Left lung (tissue), 10 donors: Measurements from ENCODE around the gene RBKS. TPM values are rescaled to one million over a fixed set of nuclear protein-coding genes. Genes with fewer than 3 reads are reported as not detected.
A peak's percentile ranks its signal among the peaks of the same experiment; 100 is the strongest.

ENCODE experiments used
- ATAC-seq: fragments of 200-7000 bp; cut with Tn5 transposase; one replicate; pipeline ENCODE4 v1.9.1; 2020; ENCODE audit warnings: moderate library complexity
- DNase-seq, 4 donors: peaks; one replicate each; pipeline ENCODE4 v3.0.0-alpha.2; 2013 to 2020
- H3K27ac ChIP-seq, 2 donors: fragments of 200-600 bp; sonication (generic) in 1 of 2; one replicate each; pipeline versions ENCODE4 v1.5.0 to v1.8.0; 2020 to 2021
- H3K27me3 ChIP-seq, 2 donors: fragments of 200-600 bp; sonication (generic) in 1 of 2; one replicate each; pipeline versions ENCODE4 v1.5.0 to v1.8.0; 2020 to 2021
- H3K36me3 ChIP-seq, 2 donors: fragments of 200-600 bp; sonication (generic) in 1 of 2; one replicate each; pipeline versions ENCODE4 v1.5.0 to v1.8.0; 2020 to 2021
- H3K4me1 ChIP-seq, 2 donors: fragments of 200-600 bp; one replicate each; pipeline ENCODE4 v1.8.0; 2021
- H3K4me3 ChIP-seq, 2 donors: fragments of 200-600 bp; sonication (generic) in 1 of 2; one replicate each; pipeline versions ENCODE4 v1.5.0 to v1.8.0; 2020 to 2021; ENCODE audit warnings: mild to moderate bottlenecking in 1 of 2
- H3K9me3 ChIP-seq, 2 donors: fragments of 200-600 bp; sonication (generic) in 1 of 2; one replicate each; pipeline versions ENCODE4 v1.5.0 to v1.8.0; 2020 to 2021
- intact Hi-C, 2 donors: fragments of 100-400 bp; cut with DNase I; formaldehyde crosslinking; loops; one replicate each; pipeline versions ENCODE4 v1.11.2 to v1.14.2; 2022
- polyA plus RNA-seq, 6 donors: library from polyadenylated mRNA; unstranded; fragments of 120-200 nt; gene quantifications; one replicate each; pipeline ENCODE4 v1.2.1, GENCODE V29; 2013; ENCODE audit not compliant: insufficient read length in 6 of 6
- total RNA-seq, 2 donors: library from RNA; stranded (reverse); fragmentation: NEBNext Ultra II Directional; extraction: Animal tissue kit (Norgen Biotek cat#: 25700); gene quantifications; one replicate each; pipeline ENCODE4 v1.2.1, GENCODE V29; 2021
- TF ChIP-seq, protein P1 (sequence below), 2 donors: fragments of 200-600 bp; sonication (generic) in 1 of 2; IDR thresholded peaks; one replicate each; pipeline versions ENCODE4 v1.5.0 to v1.8.0; 2021; ENCODE audit warnings: antibody characterized with exemption in 2 of 2
- donor health status: DM: no; HTN: yes; CAD: no.
- donor health status: DM: no; HTN: no; CAD: no.

The RBKS gene
- total and polyA plus RNA-seq, 8 donors, result 2.0 to 4.0 (median 2.6) TPM

DNA sequence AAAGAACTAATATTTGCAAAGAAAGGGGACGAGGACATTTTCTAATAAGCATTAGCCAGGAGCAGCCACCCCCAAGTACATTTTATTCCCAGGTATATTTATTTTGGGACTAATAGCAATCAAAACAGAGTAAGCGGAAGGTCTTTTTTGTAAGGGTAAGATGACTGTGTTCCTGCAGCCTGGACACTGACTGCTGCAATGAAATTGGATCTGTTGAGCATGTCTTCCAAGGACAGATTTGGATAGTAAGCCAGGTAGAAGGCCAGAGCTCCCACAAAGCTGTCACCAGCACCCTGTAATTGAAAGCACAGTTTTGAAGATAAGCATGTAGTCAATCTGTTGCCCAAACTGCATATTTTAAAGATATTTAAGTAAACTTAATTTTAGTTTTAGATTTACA is 108.7 kb downstream of the RBKS start:
- no peaks in the 10 kb centered on the region for H3K9me3 ChIP-seq
- TF ChIP-seq, protein P1, sequence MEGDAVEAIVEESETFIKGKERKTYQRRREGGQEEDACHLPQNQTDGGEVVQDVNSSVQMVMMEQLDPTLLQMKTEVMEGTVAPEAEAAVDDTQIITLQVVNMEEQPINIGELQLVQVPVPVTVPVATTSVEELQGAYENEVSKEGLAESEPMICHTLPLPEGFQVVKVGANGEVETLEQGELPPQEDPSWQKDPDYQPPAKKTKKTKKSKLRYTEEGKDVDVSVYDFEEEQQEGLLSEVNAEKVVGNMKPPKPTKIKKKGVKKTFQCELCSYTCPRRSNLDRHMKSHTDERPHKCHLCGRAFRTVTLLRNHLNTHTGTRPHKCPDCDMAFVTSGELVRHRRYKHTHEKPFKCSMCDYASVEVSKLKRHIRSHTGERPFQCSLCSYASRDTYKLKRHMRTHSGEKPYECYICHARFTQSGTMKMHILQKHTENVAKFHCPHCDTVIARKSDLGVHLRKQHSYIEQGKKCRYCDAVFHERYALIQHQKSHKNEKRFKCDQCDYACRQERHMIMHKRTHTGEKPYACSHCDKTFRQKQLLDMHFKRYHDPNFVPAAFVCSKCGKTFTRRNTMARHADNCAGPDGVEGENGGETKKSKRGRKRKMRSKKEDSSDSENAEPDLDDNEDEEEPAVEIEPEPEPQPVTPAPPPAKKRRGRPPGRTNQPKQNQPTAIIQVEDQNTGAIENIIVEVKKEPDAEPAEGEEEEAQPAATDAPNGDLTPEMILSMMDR (IDR thresholded peaks at IDR 0.05), result no peak
- H3K27ac ChIP-seq, result no peak overlapping the region
- no peak overlapping the region for H3K4me3 ChIP-seq
- no peaks in the 10 kb centered on the region for H3K27me3 ChIP-seq
- intact Hi-C loops, result no loop called here
- H3K4me1 ChIP-seq, result peaks cover 0 to 33% of the 10 kb centered on the region in 2 donors
- peaks cover 0 to 33% of the 10 kb centered on the region in 2 donors for H3K36me3 ChIP-seq
- ATAC-seq (no peak), DNase-seq (no peak)

DNA sequence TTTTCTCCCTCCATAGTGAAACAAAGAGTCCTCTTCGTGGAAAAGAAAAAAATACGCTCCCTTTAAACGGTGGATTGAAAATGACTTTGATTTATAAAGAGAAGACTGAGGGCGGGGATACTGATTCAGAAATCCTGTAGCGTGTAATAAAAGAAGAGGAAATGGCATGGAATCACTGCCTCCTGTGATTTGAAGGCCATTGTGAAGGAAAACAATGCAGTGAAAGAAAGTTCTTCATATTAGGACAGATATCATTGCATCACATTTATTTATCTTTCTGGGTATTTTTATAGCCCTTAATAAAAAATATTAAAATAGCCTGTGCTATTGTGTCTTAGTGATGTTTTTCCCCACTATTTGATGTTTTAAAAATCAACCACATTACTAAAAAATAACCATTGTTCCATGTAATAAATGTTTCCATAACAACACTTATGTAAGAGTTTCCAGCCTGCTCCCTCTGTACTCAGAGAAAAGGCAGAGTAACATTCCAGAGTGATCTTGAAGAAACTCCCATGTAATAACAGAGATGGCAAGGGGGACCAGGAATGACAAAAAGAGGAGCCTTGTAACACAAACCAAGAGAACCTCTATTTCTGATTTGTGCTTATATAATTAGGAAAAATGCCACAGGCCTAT is 110.7 kb downstream of the RBKS start:
- Histone ChIP-seq H3K4me3 (no peak overlapping the region), H3K36me3 (peaks cover 0 to 46% of the 10 kb centered on the region in 2 donors), H3K27me3 (no peaks in the 10 kb centered on the region), H3K9me3 (no peaks in the 10 kb centered on the region), H3K27ac (peak overlapping the region; percentile 45 to 62), H3K4me1 (peaks cover 0 to 53% of the 10 kb centered on the region in 2 donors)
- DNase-seq, result no peak
- peak; percentile 24 for ATAC-seq
- intact Hi-C loops, result no loop called here
- TF ChIP-seq, protein P1 (IDR thresholded peaks at IDR 0.05), result no peak

DNA sequence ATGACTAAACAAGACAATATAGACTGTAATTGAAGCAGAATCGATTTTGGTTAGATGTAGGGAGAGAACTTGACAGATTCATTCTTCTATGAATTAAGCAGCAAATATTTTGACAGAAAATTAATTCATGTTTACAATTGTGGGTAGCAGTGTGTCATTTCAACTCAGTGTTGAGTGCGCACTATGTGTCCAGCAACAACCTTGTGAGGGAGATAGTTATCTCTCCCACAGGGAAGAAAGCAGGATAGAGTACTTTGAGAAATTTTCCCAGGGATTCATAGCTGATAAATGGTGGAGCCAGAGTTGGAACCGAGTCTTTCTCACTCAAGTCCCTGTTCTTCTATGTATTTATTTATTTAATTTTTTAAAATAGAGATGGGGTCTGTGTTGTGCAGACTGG is 113.5 kb downstream of the RBKS start:
- ATAC-seq (no peak), DNase-seq (no peak)
- intact Hi-C loops, result no loop called here
- peaks cover 18 to 78% of the 10 kb centered on the region in 2 donors for H3K4me1 ChIP-seq
- H3K4me3 ChIP-seq, result no peak overlapping the region
- H3K27ac ChIP-seq, result no peak overlapping the region
- TF ChIP-seq, protein P1 (IDR thresholded peaks at IDR 0.05), result no peak
- no peaks in the 10 kb centered on the region for H3K9me3 ChIP-seq
- no peaks in the 10 kb centered on the region for H3K27me3 ChIP-seq
- peaks cover 0 to 46% of the 10 kb centered on the region in 2 donors for H3K36me3 ChIP-seq

DNA sequence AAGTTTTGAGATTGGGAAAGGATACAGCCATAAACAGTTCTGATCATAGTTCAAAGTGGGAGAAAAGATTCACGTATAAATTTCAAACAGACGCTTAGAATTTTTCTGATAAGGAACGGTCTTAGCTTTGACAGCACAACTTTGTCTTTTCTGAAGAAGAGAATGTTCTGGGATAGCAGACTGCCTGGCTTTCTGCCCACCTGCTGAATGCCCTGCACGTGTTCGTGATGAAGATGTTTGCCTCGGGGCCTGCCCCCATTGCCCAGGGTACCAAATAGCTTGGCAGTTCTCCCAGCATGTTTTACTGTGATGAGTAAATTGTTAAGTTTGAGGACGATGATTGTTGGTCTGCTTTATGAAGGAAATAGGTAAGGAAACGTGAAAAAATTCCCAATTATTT is 114.1 kb downstream of the RBKS start:
- Histone ChIP-seq H3K36me3 (peaks cover 0 to 46% of the 10 kb centered on the region in 2 donors), H3K4me1 (peaks cover 20 to 80% of the 10 kb centered on the region in 2 donors), H3K4me3 (no peak overlapping the region), H3K27ac (no peak overlapping the region), H3K27me3 (no peaks in the 10 kb centered on the region), H3K9me3 (no peaks in the 10 kb centered on the region)
- TF ChIP-seq, protein P1 (IDR thresholded peaks at IDR 0.05), result no peak
- DNase-seq, result no peak
- ATAC-seq, result no peak
- intact Hi-C loops, result no loop called here

DNA sequence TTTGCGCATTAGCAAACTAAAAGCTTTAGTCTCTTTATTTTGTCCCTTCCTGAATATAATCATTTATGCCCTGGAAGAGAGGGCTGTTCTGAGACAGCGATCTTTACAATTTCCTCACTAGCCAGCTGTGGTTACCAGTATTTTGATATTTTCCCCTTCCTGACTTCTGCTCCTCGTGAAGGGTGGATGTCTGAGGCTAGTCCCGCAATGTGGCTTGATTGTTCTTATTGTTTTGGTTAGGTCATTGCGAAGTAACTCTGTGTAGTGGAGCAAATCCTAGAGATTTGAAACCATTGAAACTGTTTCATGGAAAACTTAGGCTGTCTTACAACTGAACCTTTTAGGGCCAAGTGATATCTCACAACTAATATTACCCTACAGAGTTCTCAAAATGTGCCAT is 116.2 kb downstream of the RBKS start:
- no peak for ATAC-seq
- no peak overlapping the region for H3K27ac ChIP-seq
- intact Hi-C loops, result no loop called here

More for the DNA sequence above, 116.2 kb downstream of the RBKS start:
- H3K9me3 ChIP-seq, result no peaks in the 10 kb centered on the region
- peaks cover 0 to 27% of the 10 kb centered on the region in 2 donors for H3K36me3 ChIP-seq
- H3K4me3 ChIP-seq, result peak overlapping the region in 1 of 2 donors; percentile 81
- no peak for DNase-seq
- TF ChIP-seq, protein P1 (IDR thresholded peaks at IDR 0.05), result no peak
- H3K4me1 ChIP-seq, result peaks cover 22 to 74% of the 10 kb centered on the region in 2 donors
- H3K27me3 ChIP-seq, result no peaks in the 10 kb centered on the region
